HG03066 (cell line): ENCODE measurements around the gene KL.

Experiments
- ATAC-seq: cut with Tn5 transposase; IDR thresholded peaks from one replicate; pipeline ENCODE4 v1.9.1; 2021; ENCODE audit warnings: low read depth; ENCODE audit not compliant: unreplicated experiment

KL gene

DNA sequence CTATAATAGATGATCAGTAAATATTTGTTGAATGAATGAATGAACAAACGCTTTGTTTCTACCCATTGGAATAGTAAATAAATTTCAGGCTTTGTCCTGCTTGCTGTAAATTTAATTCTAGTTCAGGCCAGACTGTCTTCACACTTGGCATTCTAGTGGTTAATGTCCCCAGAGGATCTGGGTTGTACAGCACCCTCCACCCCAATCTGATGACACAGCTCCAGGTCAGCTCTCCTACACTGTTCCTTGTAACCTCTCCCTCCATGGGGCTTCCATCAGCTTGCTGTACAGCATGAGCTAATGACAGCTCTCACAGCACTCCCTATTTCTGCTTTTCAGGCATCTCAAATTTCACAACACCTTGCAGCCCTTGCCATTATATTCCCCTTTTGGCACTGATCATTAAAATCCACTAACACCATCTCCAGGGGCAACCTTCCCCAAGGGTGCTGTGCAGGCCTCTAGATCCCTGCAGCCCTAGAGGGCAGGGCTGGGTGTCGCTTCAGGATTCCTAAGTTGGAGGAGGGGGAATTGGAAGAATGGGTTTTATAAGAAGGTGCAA is 12.7 kb upstream of the KL start:
- ATAC-seq, result no peak

DNA sequence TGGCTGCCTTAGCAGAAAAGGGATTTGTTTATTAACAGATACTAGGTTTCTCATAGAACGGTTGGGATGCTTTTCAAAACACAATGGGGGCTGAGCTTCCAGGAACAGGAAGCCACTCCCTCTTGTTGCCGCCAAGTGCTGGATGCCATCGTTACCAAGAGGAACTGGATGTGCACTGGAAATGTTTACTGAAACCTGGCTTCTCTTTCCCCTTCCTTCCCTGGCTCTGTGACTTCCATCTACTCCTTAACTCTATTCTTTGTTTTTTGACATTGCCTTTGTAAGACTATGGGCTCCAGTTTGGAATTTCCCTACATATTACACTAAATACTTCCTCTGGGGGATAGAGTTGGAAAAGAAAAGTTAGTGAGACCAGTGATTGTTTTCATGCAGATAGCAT is 11.7 kb upstream of the KL start:
- ATAC-seq, result no peak

DNA sequence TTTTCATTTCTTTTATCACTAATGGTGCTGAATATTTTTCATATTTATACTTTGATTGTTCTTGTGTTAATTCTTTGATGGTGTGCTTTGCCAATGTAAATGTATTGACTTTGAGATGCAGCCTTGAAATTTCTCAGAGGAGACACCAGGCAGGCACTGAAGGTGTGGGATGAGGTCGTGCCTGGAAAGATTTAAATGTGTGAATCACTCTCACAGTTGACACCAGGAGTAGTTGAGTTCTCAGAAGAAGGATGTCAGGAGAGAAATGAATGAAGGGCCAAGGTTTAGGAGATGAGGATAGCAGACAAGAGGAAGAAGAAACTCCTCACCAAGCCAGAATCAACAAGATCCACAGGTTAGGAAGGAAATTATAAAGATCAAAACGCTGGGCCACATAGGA is 10.1 kb upstream of the KL start:
- no peak for ATAC-seq

DNA sequence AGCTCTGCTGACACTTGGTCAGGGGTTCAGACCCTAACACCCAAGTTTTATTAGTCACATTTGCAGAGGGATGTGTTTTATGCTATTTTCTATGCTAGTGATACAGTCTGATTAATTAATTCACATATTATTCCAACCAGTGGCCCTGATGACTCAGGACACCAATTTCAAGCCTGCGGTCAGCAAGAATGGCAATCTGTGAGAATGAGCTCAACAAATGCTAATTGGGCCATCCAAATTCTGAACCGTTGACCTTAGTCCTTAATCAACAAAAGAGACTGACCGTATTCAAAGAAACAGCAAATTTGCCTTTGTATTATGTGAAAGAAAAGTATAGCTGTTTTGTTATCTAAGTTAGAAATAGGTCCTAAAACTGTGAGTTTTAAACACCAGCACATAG is 9.6 kb upstream of the KL start:
- no peak for ATAC-seq

DNA sequence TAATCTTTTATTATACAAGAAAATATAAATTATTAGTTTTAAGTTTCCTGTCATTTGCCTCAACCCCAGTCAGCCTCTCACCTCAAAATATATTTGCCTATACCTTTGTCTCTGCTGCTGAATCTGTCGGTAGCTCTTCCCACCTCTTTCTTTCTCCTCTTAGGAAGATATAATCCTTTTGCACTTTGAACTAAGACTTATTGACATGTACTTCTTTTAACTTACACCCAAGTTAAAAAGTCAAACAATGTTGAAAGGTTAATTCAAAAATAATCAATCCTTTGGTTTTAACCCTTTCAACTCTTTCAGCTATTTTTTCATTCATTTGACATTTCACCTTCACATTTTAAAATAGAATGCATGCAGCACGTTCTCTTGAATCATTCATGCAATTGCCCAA is 9.0 kb upstream of the KL start:
- ATAC-seq, result no peak

DNA sequence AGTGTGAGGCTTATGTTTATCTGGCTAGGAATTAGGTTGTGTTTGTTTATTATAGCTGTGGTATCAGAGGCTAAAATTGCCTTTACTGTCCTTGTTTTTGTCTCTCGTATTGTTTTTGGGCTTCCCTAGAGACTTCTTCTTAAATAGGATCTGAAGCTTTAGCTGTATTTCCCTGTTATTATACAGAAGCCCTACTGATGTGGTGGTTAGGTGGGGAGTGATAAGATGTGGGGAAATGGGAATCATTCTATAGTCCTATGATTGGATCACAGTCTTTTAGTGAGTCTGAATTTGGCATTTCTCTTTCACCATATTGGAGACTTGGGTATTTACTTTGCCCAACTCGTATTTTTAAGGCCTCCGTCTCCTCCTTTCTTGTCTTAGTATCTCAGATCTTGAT is 8.3 kb upstream of the KL start:
- no peak for ATAC-seq

DNA sequence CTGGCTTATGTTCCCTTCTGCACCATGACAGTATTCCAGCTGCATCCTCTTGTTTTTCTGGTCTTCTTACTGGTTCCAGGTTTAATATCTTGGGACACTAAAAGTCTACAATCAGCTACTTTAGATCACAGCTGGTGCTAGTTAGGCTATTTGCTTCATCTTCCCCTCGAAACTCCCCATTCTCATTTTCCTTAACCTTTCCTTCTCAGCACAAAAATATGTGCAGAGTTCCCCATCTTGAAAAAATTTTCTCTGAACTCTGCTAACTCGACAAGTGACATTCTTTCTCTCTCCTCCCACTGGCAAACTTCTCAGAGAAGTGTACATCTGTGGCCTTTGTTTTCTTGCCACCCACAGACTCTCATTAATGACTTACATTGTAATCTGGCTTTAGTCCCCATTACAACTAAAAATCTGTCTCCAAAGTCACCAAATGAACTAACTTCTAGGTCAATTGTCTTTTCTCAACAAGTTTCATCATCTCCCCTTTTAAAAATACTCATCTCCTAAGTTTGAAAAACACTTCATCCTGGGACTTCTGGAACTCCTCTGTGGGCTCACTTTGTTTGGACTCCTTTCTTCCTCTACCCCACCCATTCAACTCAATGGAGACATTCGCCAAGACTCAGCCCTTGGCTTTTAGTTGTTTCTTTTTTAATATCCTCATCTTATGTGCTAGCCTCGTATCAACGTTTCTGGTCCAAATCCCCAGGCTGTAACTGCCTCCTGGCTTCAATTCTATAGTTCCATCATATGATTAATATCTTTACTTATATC is 7.1 kb upstream of the KL start:
- no peak for ATAC-seq

DNA sequence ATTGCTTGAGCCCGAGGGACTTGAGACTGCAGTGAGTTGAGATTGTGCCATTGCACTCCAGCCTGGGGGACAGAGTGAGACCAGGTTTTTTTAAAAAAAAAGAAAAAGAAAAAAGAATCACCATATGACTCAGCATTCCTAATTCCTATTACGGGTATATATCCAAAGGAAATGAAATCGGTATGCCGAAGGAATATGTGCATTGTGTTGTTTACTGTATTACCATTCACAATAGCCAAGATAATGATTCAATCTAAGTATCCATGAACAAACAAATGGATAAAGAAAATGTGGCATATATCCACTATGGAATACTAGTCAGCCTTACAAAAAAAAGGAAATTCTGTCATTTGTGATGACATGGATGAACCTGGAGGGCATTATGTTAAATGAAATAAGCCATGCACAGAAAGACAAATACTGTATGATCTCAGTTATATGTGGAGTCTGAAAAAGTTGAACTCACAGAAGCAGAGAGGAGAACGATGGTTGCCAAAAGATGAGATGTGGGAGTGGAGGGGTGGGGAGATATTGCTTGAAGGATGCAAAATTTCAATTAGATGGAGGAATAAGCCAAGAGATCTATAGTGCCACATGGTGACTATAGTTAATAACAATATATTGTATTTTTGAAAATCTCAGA is 4.3 kb upstream of the KL start:
- ATAC-seq, result no peak

DNA sequence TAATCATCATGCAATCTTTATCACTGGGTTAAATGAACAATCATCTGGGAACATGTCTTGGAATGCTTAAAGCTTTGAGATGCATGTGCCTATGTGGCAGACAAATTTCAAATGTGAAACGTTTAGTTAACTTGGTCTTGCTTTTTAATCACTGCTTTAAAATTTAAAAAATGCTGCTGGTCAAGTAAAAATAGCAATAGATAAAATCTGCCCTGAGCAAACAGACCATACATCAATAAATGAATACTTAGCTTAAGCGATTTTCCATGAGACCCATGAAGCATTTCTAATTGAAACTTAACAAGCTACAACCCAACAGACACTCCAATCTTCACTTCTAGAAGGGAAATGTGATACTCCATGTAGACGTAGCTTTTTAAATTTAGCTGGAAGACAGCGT is 1.9 kb upstream of the KL start:
- ATAC-seq, result no peak

DNA sequence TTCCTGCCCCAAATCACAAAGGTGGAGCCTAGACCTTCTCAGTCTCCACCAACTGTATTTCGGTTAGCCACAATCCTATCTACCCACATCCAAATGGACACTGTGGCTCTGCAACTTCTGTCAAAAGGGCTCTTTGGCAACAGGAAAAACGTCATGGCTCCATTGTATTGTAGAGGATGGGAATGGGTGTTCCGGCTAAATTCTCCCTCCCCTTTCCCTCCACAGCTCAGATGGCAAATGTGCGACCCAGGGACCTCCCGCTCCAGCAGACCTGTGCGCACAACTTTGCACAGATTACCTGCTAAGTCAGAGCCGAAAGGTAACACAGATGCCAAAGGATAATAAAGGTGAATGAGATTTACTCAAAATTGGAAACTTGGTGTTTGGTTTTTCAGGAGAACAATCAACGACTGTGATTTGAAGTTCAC is 968 bp upstream of the KL start:
- ATAC-seq, result no peak

DNA sequence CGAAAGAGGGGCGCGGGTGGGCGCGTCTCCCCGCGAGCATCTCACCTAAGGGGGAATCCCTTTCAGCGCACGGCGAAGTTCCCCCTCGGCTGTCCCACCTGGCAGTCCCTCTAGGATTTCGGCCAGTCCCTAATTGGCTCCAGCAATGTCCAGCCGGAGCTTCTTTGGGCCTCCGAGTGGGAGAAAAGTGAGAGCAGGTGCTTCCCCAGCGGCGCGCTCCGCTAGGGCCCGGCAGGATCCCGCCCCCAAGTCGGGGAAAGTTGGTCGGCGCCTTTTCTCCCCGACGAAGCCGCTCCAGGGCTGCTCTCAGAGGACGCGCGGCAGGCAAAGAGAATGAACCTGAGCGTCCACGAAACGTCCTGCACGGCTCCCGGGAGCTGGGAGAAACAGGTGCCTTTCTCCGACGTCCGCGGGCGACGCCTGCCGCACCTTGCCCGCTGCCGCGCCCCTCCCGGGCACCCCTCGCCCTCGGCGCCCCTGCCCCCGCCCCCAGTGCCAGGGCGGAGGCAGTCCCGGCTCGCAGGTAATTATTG is 366 bp upstream of the KL start:
- no peak for ATAC-seq

DNA sequence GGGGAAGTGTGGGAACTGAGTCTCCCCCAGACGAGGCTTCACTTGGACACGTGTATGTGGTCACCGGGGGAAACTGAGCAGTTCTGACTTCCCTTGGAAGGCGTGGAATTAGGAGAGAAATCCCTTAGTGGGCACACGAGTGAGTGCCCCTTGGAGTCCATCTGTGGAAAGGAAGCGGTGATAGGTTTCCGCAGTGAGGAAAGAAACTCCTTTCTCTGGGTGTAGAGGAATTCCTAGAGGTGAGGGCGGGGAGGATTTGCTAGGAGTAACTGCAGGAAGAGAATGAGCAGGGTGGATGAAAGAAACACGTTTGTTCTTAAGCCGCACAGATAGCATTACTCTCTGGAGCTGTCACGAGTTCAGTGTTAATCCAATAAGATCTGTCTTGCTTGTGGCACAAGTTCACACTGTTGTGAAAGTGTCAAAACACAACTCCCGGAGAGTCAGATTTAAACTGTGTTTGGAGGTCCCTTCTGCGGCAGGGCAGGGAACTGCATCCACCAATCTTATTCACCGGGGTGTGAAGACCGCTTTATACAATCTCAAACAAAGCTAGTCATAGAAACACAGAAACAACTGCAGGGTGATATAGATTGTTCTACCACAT is 1.2 kb downstream of the KL start:
- ATAC-seq, result peak; percentile 62

DNA sequence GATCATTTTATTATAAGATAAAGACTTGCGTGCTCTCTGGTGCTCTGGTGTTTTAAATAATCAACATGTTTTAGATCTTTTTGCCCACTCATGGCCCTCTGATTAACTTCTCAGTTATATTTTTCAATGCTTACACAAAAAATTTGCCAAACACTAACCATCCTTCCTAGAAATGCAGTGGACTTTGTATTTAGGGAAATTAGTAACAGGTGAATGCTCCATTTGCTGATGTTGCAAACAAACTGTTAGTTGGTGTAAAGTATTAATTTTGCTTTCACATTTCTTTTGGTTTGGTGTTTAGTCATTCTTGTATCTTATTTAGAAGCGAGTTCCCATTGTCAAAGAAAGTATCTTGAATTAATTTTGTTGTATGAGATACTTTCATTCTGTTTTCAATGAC is 2.7 kb downstream of the KL start:
- no peak for ATAC-seq

DNA sequence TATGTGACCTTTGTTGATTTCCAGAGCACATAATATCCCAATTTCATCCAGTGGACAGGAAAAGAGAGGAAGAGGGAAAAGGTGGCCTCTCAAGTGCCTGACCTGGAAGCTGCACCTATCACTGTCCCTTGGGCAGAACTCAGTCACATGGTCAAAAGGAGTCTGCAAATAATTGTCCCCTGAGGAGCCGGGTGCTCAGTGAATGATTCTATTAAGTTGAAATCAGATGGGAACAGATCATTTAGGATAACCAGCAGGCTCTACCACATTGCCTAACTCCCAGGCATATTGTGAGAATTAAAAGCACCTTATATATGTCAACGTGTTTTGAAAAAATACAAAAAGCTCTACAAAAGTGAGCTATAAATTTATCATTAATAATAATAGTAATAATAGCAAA is 6.8 kb downstream of the KL start:
- no peak for ATAC-seq

DNA sequence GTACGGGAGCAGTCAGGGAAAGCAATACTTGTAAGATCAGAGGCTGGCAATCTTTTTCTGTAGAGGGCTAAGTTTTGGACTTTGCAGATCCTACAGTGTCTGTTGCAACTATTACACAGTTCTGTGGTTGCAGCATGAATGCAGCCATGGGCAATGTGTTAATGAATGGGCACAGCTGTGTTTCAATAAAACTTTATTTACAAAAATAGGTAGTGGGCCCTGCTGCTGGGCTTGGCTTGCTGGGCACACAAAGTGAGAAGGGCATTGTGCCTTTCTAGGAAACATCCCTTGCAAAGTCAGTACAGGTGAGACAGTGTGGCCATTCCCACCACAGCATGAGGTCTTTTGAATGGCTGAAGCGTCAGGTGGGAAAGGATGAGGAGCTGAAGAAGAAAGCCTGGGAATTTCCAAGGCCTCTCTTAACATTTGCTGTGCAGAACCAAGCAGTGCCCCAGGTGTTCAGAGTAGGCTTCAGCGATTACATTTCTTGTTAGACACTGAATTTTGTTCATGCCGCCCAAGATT is 9.1 kb downstream of the KL start:
- ATAC-seq, result no peak

DNA sequence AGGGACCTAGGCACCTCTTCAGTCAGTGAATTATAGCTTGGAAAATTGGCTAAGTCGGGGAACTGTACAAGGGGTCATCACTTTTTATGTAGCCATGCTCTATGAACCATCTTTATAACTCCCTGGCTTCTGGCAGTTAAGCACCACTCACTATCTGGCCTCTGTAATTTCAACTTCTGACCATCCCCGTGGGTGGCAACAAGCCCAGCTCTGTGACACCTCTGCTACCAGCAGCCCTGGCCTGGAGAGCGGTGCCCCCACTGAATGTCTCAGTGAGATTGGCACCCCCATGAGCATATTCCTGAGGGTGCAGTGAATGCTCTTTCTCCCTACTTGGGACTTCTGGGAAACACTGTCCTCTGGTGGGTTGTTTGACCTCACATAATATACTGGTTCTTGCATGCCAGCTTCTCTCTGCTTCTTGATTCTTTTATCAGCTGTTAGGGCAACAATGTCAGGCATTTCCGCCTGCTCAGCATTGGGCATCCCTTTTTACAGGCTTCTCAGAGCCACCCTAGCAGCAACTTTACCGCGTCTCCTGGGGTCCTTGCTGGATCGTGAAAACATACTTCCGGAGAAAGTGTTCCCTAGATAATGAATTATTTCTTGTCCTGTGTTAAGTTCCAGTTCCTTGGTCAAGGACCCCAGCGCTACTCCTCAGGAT is 10.4 kb downstream of the KL start:
- ATAC-seq, result no peak

DNA sequence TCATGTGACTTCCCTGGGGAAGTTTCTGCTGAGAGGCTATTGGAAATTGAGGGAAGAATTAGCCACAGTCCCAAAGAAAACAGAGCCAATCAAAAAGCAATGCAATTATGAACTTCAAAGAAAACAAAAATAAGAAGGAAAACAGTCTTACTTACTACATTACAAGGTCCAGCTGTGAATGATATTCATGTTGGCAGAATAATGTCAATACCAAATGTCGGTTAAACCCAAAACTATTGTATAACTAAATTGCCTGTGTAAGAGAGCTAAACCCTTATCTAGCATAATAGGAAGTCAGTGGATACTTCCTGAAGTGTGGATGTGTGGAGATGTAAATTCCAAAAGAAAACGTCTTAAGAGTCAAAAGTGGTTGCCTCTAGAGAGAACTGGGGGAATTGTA is 12.4 kb downstream of the KL start:
- no peak for ATAC-seq

DNA sequence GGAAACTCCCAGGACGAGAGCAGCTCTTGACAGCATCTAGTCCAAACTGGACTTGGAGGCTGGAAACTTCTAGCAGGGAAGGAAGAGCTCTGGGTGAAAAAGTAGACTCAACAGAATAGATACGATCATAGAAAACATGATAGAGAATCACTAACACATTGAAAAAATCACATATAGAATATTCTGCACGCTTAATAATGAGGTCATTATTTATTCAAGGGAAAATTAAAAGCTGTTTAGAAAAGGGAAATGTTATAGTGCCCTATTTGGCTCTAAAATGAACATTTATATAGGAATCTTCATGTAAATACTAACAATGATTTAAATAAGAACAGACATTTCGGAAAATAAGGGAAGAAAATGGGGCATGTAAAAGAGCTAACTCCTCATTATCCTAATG is 15.1 kb downstream of the KL start:
- no peak for ATAC-seq

DNA sequence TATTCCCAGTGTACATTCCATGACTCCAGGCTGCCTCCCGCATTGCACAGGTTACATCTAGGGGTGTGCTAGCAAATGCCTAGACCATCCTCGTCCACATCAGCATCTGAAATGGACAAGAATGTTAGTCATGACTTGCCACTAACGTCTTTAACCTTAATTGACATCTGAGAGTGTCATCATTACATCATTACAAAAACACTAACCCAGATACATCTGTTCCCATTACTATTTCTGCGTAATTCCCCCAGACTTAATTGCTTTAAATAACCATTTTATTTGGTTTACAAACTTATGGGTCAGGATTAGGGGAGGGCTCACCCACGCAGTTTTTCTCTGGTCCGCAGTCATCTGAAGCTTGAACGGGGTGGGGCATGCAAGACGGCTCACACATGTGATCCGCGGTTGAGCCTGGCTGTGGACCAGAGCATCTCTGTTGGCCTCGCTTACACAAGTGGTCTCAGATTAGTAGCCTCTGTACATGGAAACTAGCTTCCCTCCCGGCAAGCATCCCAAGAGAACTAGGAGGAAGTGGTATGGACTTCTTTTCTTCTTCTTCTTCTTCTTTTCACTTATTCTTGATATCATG is 15.9 kb downstream of the KL start:
- ATAC-seq, result no peak

DNA sequence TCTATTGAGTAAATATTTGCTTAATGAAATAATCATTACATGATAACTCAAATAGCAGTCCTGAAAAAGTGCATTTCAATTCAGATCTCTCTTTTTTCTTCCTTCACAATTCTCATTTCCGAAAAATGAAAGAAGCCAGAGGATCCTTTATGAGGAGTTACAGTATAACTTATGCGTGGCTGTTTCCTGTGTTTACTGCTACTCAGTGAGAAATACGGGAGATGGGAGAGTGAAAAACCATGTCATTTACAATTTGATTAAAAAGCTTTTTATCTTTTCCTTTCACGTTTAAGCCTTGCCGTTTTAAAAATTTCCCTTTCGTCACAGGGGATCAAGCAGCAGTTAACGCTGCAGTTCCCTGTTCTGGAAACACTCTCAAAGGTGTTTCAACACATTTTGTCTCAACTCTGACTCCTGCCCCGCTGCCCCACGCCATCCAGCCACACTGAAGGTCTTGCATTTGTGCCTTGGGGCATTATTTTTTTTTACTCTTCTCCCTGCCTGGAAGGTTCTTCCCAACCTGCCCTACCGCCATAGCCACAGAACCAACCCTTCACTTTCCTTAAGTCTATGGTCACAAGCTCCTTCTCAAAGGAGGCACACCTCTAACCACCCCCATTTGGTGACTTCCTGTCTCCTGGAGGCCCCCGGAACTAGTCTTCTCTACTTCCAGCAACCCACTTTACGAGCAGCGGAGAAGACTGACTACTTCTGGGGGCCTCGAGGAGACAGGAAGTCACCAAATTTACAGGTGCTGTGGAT is 17.0 kb downstream of the KL start:
- peak; percentile 86 for ATAC-seq
